ENCODE data around the gene SLC22A16.

The SLC22A16 gene

GRCh38 chr6:110399219-110400071 lies 77.0 kb downstream of the SLC22A16 start:
- no peak for DNase-seq

DNA sequence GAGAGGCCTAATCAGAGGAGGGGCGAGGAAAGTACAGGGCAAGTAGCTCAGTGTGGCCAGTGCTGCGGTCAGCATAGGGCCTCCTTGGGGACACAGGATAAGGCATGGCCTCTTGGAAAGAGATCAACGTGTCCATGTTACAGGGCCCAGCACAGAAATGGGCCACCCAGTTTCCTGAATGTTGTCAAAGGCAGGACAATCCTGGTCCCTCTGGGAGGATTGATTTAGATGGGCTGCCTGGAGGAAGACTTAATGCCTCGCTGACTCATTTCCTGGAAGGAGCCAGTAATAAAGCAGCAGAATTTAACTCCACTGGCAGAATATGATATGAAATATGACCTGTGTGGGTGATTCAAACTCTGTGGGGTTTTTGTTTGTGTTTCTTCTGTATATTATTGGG lies 77.6 kb downstream of the SLC22A16 start:
- no peak for DNase-seq

DNA sequence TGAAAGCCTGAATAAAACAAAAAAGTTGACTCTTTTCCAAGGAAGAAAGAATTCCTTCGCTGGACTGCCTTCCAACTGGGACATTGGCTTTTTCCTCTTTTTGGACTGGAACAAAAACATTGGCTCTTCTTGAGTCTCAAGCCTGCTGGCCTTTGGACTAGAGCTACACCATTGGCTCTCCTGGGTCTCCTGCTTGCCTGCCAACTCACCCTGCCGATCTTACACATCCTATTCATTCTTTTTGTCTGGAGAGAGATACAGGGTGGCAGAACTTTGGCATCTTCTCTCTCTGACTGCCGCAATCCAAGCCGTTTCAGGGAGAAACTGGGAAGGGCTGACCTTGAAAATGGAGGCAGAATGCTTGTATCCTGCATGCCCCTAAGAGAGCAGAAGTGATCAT lies 81.2 kb downstream of the SLC22A16 start:
- DNase-seq, result no peak

- DNase-seq, result no peak
Measured at GRCh38 chr6:110394409-110394808, 82.0 kb downstream of the SLC22A16 start.

DNA sequence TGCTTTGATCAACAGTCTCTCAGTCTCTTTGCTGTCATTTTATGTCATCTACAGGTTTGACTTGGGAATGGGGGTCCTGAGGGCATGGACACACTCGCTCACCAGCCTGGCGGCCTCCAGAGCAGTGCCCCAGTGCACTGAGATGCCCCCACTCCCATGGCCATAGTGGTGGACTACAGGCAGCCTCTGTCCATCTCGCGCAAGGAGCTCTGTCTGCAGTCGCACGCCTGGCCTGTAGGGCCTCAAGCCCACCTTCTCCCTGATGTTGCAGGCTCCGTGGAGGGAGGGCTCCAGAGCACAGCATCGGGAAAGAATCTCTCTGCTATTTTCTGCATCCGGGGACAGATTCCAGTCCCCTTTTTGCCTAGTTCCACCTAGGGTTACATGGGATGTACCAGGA lies 83.7 kb downstream of the SLC22A16 start:
- no peak for DNase-seq

GRCh38 chr6:110390404-110390803 lies 86.0 kb downstream of the SLC22A16 start:
- DNase-seq, result no peak

- DNase-seq, result no peak
Measured at GRCh38 chr6:110389689-110390382, 86.6 kb downstream of the SLC22A16 start.

GRCh38 chr6:110387986-110388385 lies 88.4 kb downstream of the SLC22A16 start:
- no peak for DNase-seq

GRCh38 chr6:110385458-110385863 lies 91.0 kb downstream of the SLC22A16 start:
- DNase-seq, result no peak

- no peak for DNase-seq
Measured at GRCh38 chr6:110378552-110378951, 97.9 kb downstream of the SLC22A16 start.

Data from NCI-H345 (cell line).